IMR-90 (cell line): ENCODE results near the gene LAMA2. TPM values are rescaled to one million over a fixed set of nuclear protein-coding genes. Genes with fewer than 3 reads are reported as not detected.
A peak's percentile ranks its signal among the peaks of the same experiment; 100 is the strongest.

Experiments
- ATAC-seq: fragments of 200-7000 bp; cut with Tn5 transposase; 2 replicates; pipeline ENCODE4 v1.9.1; 2020; ENCODE audit warnings: low read depth, mild to moderate bottlenecking, moderate library complexity
- BruUV-seq: library from RNA; stranded (reverse); fragments of 400-500 nt; replicated peaks from 2 replicates; lab custom pipeline; 2021; lab: Mats Ljungman, UMichigan
- CTCF ChIA-PET: fragments of 300-600 bp; formaldehyde crosslinking; extraction: SDS; loops from one replicate; lab custom pipeline; 2021; ENCODE audit warnings: antibody characterized with exemption; lab: Yijun Ruan, JAX
- POLR2A ChIA-PET: fragments of 300-600 bp; sonication (Branson Sonifier 250); formaldehyde crosslinking; loops from one replicate; lab custom pipeline; 2022; ENCODE audit warnings: antibody characterized with exemption; ENCODE audit not compliant: unreplicated experiment; lab: Charles Lee
- DNase-seq: peaks from one replicate; pipeline ENCODE4 v3.0.0; 2013
- H2AFZ ChIP-seq: replicated peaks from 2 replicates; pipeline ENCODE3; 2013; ENCODE audit warnings: low read length, mild to moderate bottlenecking; ENCODE audit not compliant: poor library complexity
- H2AK5ac ChIP-seq: 2 replicates; pipeline ENCODE4 v1.6.1; 2013; ENCODE audit warnings: low read depth, low read length, inconsistent platforms
- H2AK9ac ChIP-seq: replicated peaks from 2 replicates; pipeline ENCODE3; 2013; ENCODE audit warnings: mild to moderate bottlenecking, low read depth, low read length, moderate library complexity; ENCODE audit not compliant: poor library complexity
- H2BK120ac ChIP-seq: 2 replicates; pipeline ENCODE4 v1.6.1; 2013; ENCODE audit warnings: low read depth, low read length, inconsistent platforms
- H2BK15ac ChIP-seq: 3 replicates; pipeline ENCODE4 v1.6.1; 2013; ENCODE audit warnings: low read depth, low read length, inconsistent platforms
- H2BK20ac ChIP-seq: 2 replicates; pipeline ENCODE4 v1.6.1; 2013; ENCODE audit warnings: low read depth, mild to moderate bottlenecking, inconsistent platforms, low read length, moderate library complexity
- H2BK5ac ChIP-seq: 2 replicates; pipeline ENCODE4 v1.6.1; 2013; ENCODE audit warnings: mild to moderate bottlenecking, low read depth, low read length, inconsistent platforms; ENCODE audit not compliant: poor library complexity, severe bottlenecking
- H3K14ac ChIP-seq: replicated peaks from 2 replicates; pipeline ENCODE4 v1.6.1; 2013; ENCODE audit warnings: low read depth, low read length, inconsistent platforms
- H3K18ac ChIP-seq: 2 replicates; pipeline ENCODE4 v1.6.1; 2013; ENCODE audit warnings: low read depth, low read length, control low read depth
- H3K23ac ChIP-seq: 2 replicates; pipeline ENCODE4 v1.6.1; 2013; ENCODE audit warnings: low read depth, low read length, inconsistent platforms
- H3K27ac ChIP-seq: 2 replicates; pipeline ENCODE4 v1.5.1; 2013; ENCODE audit warnings: mild to moderate bottlenecking, control low read depth, low read length; ENCODE audit not compliant: insufficient read depth
- H3K27me3 ChIP-seq: 2 replicates; pipeline ENCODE4 v1.6.1; 2013; ENCODE audit warnings: low read length; ENCODE audit not compliant: control insufficient read depth, insufficient read depth
- H3K36me3 ChIP-seq: 2 replicates; pipeline ENCODE4 v1.6.1; 2013; ENCODE audit warnings: low read length, mixed read lengths; ENCODE audit not compliant: control insufficient read depth, insufficient read depth
- H3K4ac ChIP-seq: 2 replicates; pipeline ENCODE4 v1.6.1; 2013; ENCODE audit warnings: low read depth, low read length, inconsistent platforms
- H3K4me1 ChIP-seq: 2 replicates; pipeline ENCODE4 v1.6.1; 2013; ENCODE audit warnings: low read length, mixed read lengths; ENCODE audit not compliant: control insufficient read depth, insufficient read depth
- H3K4me2 ChIP-seq: 2 replicates; pipeline ENCODE4 v1.6.1; 2013; ENCODE audit warnings: low read depth, mild to moderate bottlenecking, control low read depth, low read length, moderate library complexity
- H3K4me3 ChIP-seq: 2 replicates; pipeline ENCODE4 v1.5.1; 2013; ENCODE audit warnings: low read depth, mild to moderate bottlenecking, control low read depth, low read length, moderate library complexity; ENCODE audit not compliant: insufficient read depth
- H3K56ac ChIP-seq: 2 replicates; pipeline ENCODE4 v1.6.1; 2013; ENCODE audit warnings: low read length, inconsistent platforms; ENCODE audit not compliant: insufficient read depth; ENCODE audit errors: extremely low read depth
- H3K79me1 ChIP-seq, 2 experiments: 2 replicates each; pipeline ENCODE4 v1.6.1; 2013; ENCODE audit warnings: low read length in 2 of 2, inconsistent platforms in 1 of 2, low read depth in 1 of 2
- H3K9ac ChIP-seq: 2 replicates; pipeline ENCODE4 v1.6.1; 2013; ENCODE audit warnings: low read depth, low read length, control low read depth
- H3K9me1 ChIP-seq: 2 replicates; pipeline ENCODE4 v1.6.1; 2013; ENCODE audit warnings: low read length, inconsistent platforms; ENCODE audit not compliant: insufficient read depth
- H3K9me3 ChIP-seq: 2 replicates; pipeline ENCODE4 v1.6.1; 2013; ENCODE audit warnings: low read length; ENCODE audit not compliant: control insufficient read depth, insufficient read depth
- H4K20me1 ChIP-seq: 2 replicates; pipeline ENCODE4 v1.6.1; 2013; ENCODE audit warnings: low read length, inconsistent platforms; ENCODE audit not compliant: insufficient read depth
- H4K5ac ChIP-seq: 2 replicates; pipeline ENCODE4 v1.6.1; 2013; ENCODE audit warnings: mild to moderate bottlenecking, low read depth, low read length, control low read depth
- H4K8ac ChIP-seq, 2 experiments: 2 replicates each; pipeline ENCODE4 v1.6.1; 2013; ENCODE audit warnings: low read depth in 2 of 2, low read length in 2 of 2, control low read depth in 1 of 2, inconsistent platforms in 1 of 2
- H4K91ac ChIP-seq: 2 replicates; pipeline ENCODE4 v1.6.1; 2013; ENCODE audit warnings: low read depth, low read length, inconsistent platforms; ENCODE audit not compliant: insufficient read depth
- BHLHE40 ChIP-seq: fragments of 150-350 bp; IDR thresholded peaks from 2 replicates; pipeline ENCODE4 v1.6.1; 2016; ENCODE audit warnings: mild to moderate bottlenecking, low read depth, low read length
- FOS ChIP-seq: fragments of 150-350 bp; IDR thresholded peaks from 2 replicates; pipeline ENCODE4 v1.6.1; 2016; ENCODE audit warnings: low read depth, low read length
- MAZ ChIP-seq: IDR thresholded peaks from 2 replicates; pipeline ENCODE4 v1.6.1; 2012; ENCODE audit warnings: low read depth, mild to moderate bottlenecking, low read length, improper control_type of control experiment, moderate library complexity, borderline replicate concordance
- POLR2A ChIP-seq: IDR thresholded peaks from 2 replicates; pipeline ENCODE4 v1.6.1; 2012; ENCODE audit warnings: mild to moderate bottlenecking, low read depth, low read length
- RAD21 ChIP-seq: IDR thresholded peaks from 2 replicates; pipeline ENCODE4 v1.6.1; 2012; ENCODE audit warnings: low read length, improper control_type of control experiment
- WGBS, 2 experiments: methylation state at CpG; one replicate each; pipeline versions ENCODE4 v1.1.5 to v1.1.7; 2013; ENCODE audit warnings: missing lambda C conversion rate in 2 of 2; ENCODE audit not compliant: insufficient read length in 1 of 2; ENCODE audit errors: extremely low coverage in 2 of 2; 5-methylcytosine and 5-hydroxymethylcytosine counted together
- dilution Hi-C: fragments of 300-500 bp; cut with HindIII; formaldehyde crosslinking; loops from one replicate; pipeline ENCODE4 v1.14.3; 2018; ENCODE audit warnings: low sequenced_read_pairs; ENCODE audit not compliant: unreplicated experiment
- in situ Hi-C: fragments of 300-500 bp; cut with MboI; formaldehyde crosslinking; loops from 3 replicates; pipeline ENCODE4 v1.14.3; 2019; ENCODE audit warnings: low sequenced_read_pairs, inconsistent platforms, mixed read lengths
- intact Hi-C: fragments of 100-400 bp; cut with micrococcal nuclease; formaldehyde crosslinking; loops from 2 replicates; pipeline ENCODE4 v1.10.0; 2022
- polyA plus RNA-seq, 3 experiments: library from polyadenylated mRNA; depleted of rRNA; stranded (reverse); fragments of >200 nt; gene quantifications; 2 replicates each; pipeline ENCODE4 v1.2.3, GENCODE V29; 2012; ENCODE audit warnings: low replicate concordance in 1 of 3
- total RNA-seq: library from RNA; depleted of rRNA; stranded (reverse); fragments of >200 nt; gene quantifications from 2 replicates; pipeline ENCODE4 v1.2.3, GENCODE V29; 2012
- TF ChIP-seq, protein P1 (sequence below): conservative IDR thresholded peaks from 2 replicates; pipeline ENCODE4 v1.5.1; 2012; ENCODE audit warnings: mild to moderate bottlenecking, low read depth, low read length, improper control_type of control experiment

LAMA2 gene
- total and polyA plus RNA-seq, 2 of the 4 experiments (the other 2 are of a cell fraction), result 9.9 to 13.3 TPM

DNA sequence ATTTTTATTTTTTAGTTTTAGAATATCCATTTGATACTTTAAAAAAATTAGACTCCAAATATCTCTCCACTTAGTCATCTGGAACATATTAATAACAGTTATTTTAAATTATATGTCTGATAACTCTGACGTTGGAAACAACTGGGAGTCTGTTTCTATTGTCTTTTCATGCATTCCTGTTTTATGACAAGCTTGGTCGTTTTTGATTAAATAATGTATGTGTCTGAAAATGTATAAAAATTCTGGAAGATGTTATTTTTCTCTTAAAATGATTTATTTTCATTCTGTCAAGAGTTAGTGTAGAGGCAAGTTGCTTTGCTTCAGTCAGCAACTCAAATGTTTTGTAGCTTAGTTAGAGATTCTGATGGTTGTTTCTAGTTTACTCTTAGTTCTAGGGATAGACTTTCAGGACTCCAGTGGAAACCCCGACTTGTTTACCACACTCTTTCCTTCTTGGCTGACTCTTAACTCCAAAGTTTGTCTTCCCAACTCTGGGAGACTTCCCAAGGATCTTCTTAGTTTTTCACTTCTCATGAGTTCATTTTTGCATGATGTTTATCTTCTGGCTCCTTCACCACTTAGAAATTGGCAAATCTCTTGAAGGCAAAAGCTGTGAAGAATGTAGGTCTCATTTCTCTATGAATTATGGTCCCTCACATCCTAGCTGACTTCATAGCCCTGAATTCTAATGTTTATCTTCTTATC is 190.9 kb downstream of the LAMA2 start:
- H3K9ac ChIP-seq, result no peak overlapping the region
- no peak overlapping the region for H2AFZ ChIP-seq
- intact Hi-C loops, result no loop called here
- H2AK9ac ChIP-seq, result no peak overlapping the region
- no peaks in the 10 kb centered on the region for H3K9me1 ChIP-seq
- no peak overlapping the region for H4K8ac ChIP-seq
- H2BK20ac ChIP-seq, result no peak overlapping the region
- TF ChIP-seq BHLHE40 (no peak), POLR2A (no peak), RAD21 (no peak), FOS (no peak), MAZ (no peak)
- TF ChIP-seq, protein P1, sequence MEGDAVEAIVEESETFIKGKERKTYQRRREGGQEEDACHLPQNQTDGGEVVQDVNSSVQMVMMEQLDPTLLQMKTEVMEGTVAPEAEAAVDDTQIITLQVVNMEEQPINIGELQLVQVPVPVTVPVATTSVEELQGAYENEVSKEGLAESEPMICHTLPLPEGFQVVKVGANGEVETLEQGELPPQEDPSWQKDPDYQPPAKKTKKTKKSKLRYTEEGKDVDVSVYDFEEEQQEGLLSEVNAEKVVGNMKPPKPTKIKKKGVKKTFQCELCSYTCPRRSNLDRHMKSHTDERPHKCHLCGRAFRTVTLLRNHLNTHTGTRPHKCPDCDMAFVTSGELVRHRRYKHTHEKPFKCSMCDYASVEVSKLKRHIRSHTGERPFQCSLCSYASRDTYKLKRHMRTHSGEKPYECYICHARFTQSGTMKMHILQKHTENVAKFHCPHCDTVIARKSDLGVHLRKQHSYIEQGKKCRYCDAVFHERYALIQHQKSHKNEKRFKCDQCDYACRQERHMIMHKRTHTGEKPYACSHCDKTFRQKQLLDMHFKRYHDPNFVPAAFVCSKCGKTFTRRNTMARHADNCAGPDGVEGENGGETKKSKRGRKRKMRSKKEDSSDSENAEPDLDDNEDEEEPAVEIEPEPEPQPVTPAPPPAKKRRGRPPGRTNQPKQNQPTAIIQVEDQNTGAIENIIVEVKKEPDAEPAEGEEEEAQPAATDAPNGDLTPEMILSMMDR, result no peak
- no peak overlapping the region for H3K23ac ChIP-seq
- no peak overlapping the region for H3K14ac ChIP-seq
- ChIA-PET CTCF (no interaction called here), POLR2A (no interaction called here)
- DNase-seq, result peak; percentile 49
- H2AK5ac ChIP-seq, result no peak overlapping the region
- H3K36me3 ChIP-seq, result no peaks in the 10 kb centered on the region
- H4K20me1 ChIP-seq, result no peaks in the 10 kb centered on the region
- no CpG with 5 or more reads among the region's 3 CpGs for WGBS, 2 experiments
- BruUV-seq, result no TSS peak
- no peak overlapping the region for H3K4me3 ChIP-seq
- H3K4me2 ChIP-seq, result no peak overlapping the region
- H4K5ac ChIP-seq, result no peak overlapping the region
- no peaks in the 10 kb centered on the region for H3K27me3 ChIP-seq
- H3K56ac ChIP-seq, result no peak overlapping the region
- H2BK5ac ChIP-seq, result no peak overlapping the region
- no peak overlapping the region for H3K27ac ChIP-seq
- H3K18ac ChIP-seq, result no peak overlapping the region
- no peaks in the 10 kb centered on the region for H3K4me1 ChIP-seq
- in situ Hi-C loops, result no loop called here
- H2BK120ac ChIP-seq, result no peak overlapping the region
- H3K4ac ChIP-seq, result no peak overlapping the region
- H4K91ac ChIP-seq, result no peak overlapping the region
- ATAC-seq, result peak; percentile 46
- no peak overlapping the region for H2BK15ac ChIP-seq
- dilution Hi-C loops, result no loop called here
- no peaks in the 10 kb centered on the region for H3K79me1 ChIP-seq
- no peaks in the 10 kb centered on the region for H3K9me3 ChIP-seq
